HG02885 (cell line): ENCODE measurements around the gene SLC1A5.
A peak's percentile ranks its signal among the peaks of the same experiment; 100 is the strongest.
"Not testable (repeated sequence)": the region's sequence is repeated elsewhere in the genome, so short reads cannot be mapped to it uniquely, and the experiment has no call there.

ENCODE experiments used
- ATAC-seq: cut with Tn5 transposase; IDR thresholded peaks from one replicate; pipeline ENCODE4 v1.9.1; 2021; ENCODE audit warnings: mild to moderate bottlenecking; ENCODE audit not compliant: unreplicated experiment, poor library complexity

Gene SLC1A5

GRCh38 chr19:46788262-46788967, at the start of gene SLC1A5:
SLC1A5 (minus strand) TSS chr19:46788594; CDS start chr19:46787965, 629 bp downstream.
- ATAC-seq, result peak; percentile 70

- no peak for ATAC-seq
Measured at GRCh38 chr19:46838160-46838559, 49.8 kb upstream of the SLC1A5 start.

GRCh38 chr19:46834984-46835383, 46.6 kb upstream of the SLC1A5 start:
- ATAC-seq, result no peak

GRCh38 chr19:46834121-46834520, 45.7 kb upstream of the SLC1A5 start:
- ATAC-seq, result no peak

GRCh38 chr19:46830864-46831263, 42.5 kb upstream of the SLC1A5 start:
- ATAC-seq, result no peak

- ATAC-seq, result no peak
Measured at GRCh38 chr19:46828484-46828883, 40.1 kb upstream of the SLC1A5 start.

- ATAC-seq, result no peak
Measured at GRCh38 chr19:46825731-46826055, 37.3 kb upstream of the SLC1A5 start.

GRCh38 chr19:46824890-46825730, 36.7 kb upstream of the SLC1A5 start:
- peak; percentile 14 for ATAC-seq

GRCh38 chr19:46823049-46823448, 34.7 kb upstream of the SLC1A5 start:
- no peak for ATAC-seq

- ATAC-seq, result not testable (repeated sequence)
Measured at GRCh38 chr19:46822410-46822787, 34.0 kb upstream of the SLC1A5 start.

- ATAC-seq, result no peak
Measured at GRCh38 chr19:46821512-46822409, 33.4 kb upstream of the SLC1A5 start.

GRCh38 chr19:46818812-46819211, 30.4 kb upstream of the SLC1A5 start:
- ATAC-seq, result no peak

GRCh38 chr19:46815833-46816627, 27.6 kb upstream of the SLC1A5 start:
- no peak for ATAC-seq

GRCh38 chr19:46813839-46814358, 25.5 kb upstream of the SLC1A5 start:
- ATAC-seq, result no peak

- no peak for ATAC-seq
Measured at GRCh38 chr19:46812977-46813838, 24.8 kb upstream of the SLC1A5 start.

GRCh38 chr19:46809534-46810272, 21.3 kb upstream of the SLC1A5 start:
- no peak for ATAC-seq

- ATAC-seq, result no peak
Measured at GRCh38 chr19:46806656-46807055, 18.3 kb upstream of the SLC1A5 start.

- not testable (repeated sequence) for ATAC-seq
Measured at GRCh38 chr19:46804432-46804831, 16.0 kb upstream of the SLC1A5 start.
